IMR-90 (cell line): ENCODE measurements around the gene STAM. TPM values are rescaled to one million over a fixed set of nuclear protein-coding genes. Genes with fewer than 3 reads are reported as not detected.

ENCODE experiments used
- ATAC-seq: fragments of 200-7000 bp; cut with Tn5 transposase; 2 replicates; pipeline ENCODE4 v1.9.1; 2020; ENCODE audit warnings: low read depth, mild to moderate bottlenecking, moderate library complexity
- BruUV-seq: library from RNA; stranded (reverse); fragments of 400-500 nt; replicated peaks from 2 replicates; lab custom pipeline; 2021; lab: Mats Ljungman, UMichigan
- CTCF ChIA-PET: fragments of 300-600 bp; formaldehyde crosslinking; extraction: SDS; loops from one replicate; lab custom pipeline; 2021; ENCODE audit warnings: antibody characterized with exemption; lab: Yijun Ruan, JAX
- POLR2A ChIA-PET: fragments of 300-600 bp; sonication (Branson Sonifier 250); formaldehyde crosslinking; loops from one replicate; lab custom pipeline; 2022; ENCODE audit warnings: antibody characterized with exemption; ENCODE audit not compliant: unreplicated experiment; lab: Charles Lee
- DNase-seq: peaks from one replicate; pipeline ENCODE4 v3.0.0; 2013
- H2AFZ ChIP-seq: replicated peaks from 2 replicates; pipeline ENCODE3; 2013; ENCODE audit warnings: low read length, mild to moderate bottlenecking; ENCODE audit not compliant: poor library complexity
- H2AK5ac ChIP-seq: 2 replicates; pipeline ENCODE4 v1.6.1; 2013; ENCODE audit warnings: low read depth, low read length, inconsistent platforms
- H2AK9ac ChIP-seq: replicated peaks from 2 replicates; pipeline ENCODE3; 2013; ENCODE audit warnings: mild to moderate bottlenecking, low read depth, low read length, moderate library complexity; ENCODE audit not compliant: poor library complexity
- H2BK120ac ChIP-seq: 2 replicates; pipeline ENCODE4 v1.6.1; 2013; ENCODE audit warnings: low read depth, low read length, inconsistent platforms
- H2BK15ac ChIP-seq: 3 replicates; pipeline ENCODE4 v1.6.1; 2013; ENCODE audit warnings: low read depth, low read length, inconsistent platforms
- H2BK20ac ChIP-seq: 2 replicates; pipeline ENCODE4 v1.6.1; 2013; ENCODE audit warnings: low read depth, mild to moderate bottlenecking, inconsistent platforms, low read length, moderate library complexity
- H2BK5ac ChIP-seq: 2 replicates; pipeline ENCODE4 v1.6.1; 2013; ENCODE audit warnings: mild to moderate bottlenecking, low read depth, low read length, inconsistent platforms; ENCODE audit not compliant: poor library complexity, severe bottlenecking
- H3K14ac ChIP-seq: replicated peaks from 2 replicates; pipeline ENCODE4 v1.6.1; 2013; ENCODE audit warnings: low read depth, low read length, inconsistent platforms
- H3K18ac ChIP-seq: 2 replicates; pipeline ENCODE4 v1.6.1; 2013; ENCODE audit warnings: low read depth, low read length, control low read depth
- H3K23ac ChIP-seq: 2 replicates; pipeline ENCODE4 v1.6.1; 2013; ENCODE audit warnings: low read depth, low read length, inconsistent platforms
- H3K27ac ChIP-seq: 2 replicates; pipeline ENCODE4 v1.5.1; 2013; ENCODE audit warnings: mild to moderate bottlenecking, control low read depth, low read length; ENCODE audit not compliant: insufficient read depth
- H3K27me3 ChIP-seq: 2 replicates; pipeline ENCODE4 v1.6.1; 2013; ENCODE audit warnings: low read length; ENCODE audit not compliant: control insufficient read depth, insufficient read depth
- H3K36me3 ChIP-seq: 2 replicates; pipeline ENCODE4 v1.6.1; 2013; ENCODE audit warnings: low read length, mixed read lengths; ENCODE audit not compliant: control insufficient read depth, insufficient read depth
- H3K4ac ChIP-seq: 2 replicates; pipeline ENCODE4 v1.6.1; 2013; ENCODE audit warnings: low read depth, low read length, inconsistent platforms
- H3K4me1 ChIP-seq: 2 replicates; pipeline ENCODE4 v1.6.1; 2013; ENCODE audit warnings: low read length, mixed read lengths; ENCODE audit not compliant: control insufficient read depth, insufficient read depth
- H3K4me2 ChIP-seq: 2 replicates; pipeline ENCODE4 v1.6.1; 2013; ENCODE audit warnings: low read depth, mild to moderate bottlenecking, control low read depth, low read length, moderate library complexity
- H3K4me3 ChIP-seq: 2 replicates; pipeline ENCODE4 v1.5.1; 2013; ENCODE audit warnings: low read depth, mild to moderate bottlenecking, control low read depth, low read length, moderate library complexity; ENCODE audit not compliant: insufficient read depth
- H3K56ac ChIP-seq: 2 replicates; pipeline ENCODE4 v1.6.1; 2013; ENCODE audit warnings: low read length, inconsistent platforms; ENCODE audit not compliant: insufficient read depth; ENCODE audit errors: extremely low read depth
- H3K79me1 ChIP-seq, 2 experiments: 2 replicates each; pipeline ENCODE4 v1.6.1; 2013; ENCODE audit warnings: low read length in 2 of 2, inconsistent platforms in 1 of 2, low read depth in 1 of 2
- H3K9ac ChIP-seq: 2 replicates; pipeline ENCODE4 v1.6.1; 2013; ENCODE audit warnings: low read depth, low read length, control low read depth
- H3K9me1 ChIP-seq: 2 replicates; pipeline ENCODE4 v1.6.1; 2013; ENCODE audit warnings: low read length, inconsistent platforms; ENCODE audit not compliant: insufficient read depth
- H3K9me3 ChIP-seq: 2 replicates; pipeline ENCODE4 v1.6.1; 2013; ENCODE audit warnings: low read length; ENCODE audit not compliant: control insufficient read depth, insufficient read depth
- H4K20me1 ChIP-seq: 2 replicates; pipeline ENCODE4 v1.6.1; 2013; ENCODE audit warnings: low read length, inconsistent platforms; ENCODE audit not compliant: insufficient read depth
- H4K5ac ChIP-seq: 2 replicates; pipeline ENCODE4 v1.6.1; 2013; ENCODE audit warnings: mild to moderate bottlenecking, low read depth, low read length, control low read depth
- H4K8ac ChIP-seq, 2 experiments: 2 replicates each; pipeline ENCODE4 v1.6.1; 2013; ENCODE audit warnings: low read depth in 2 of 2, low read length in 2 of 2, control low read depth in 1 of 2, inconsistent platforms in 1 of 2
- H4K91ac ChIP-seq: 2 replicates; pipeline ENCODE4 v1.6.1; 2013; ENCODE audit warnings: low read depth, low read length, inconsistent platforms; ENCODE audit not compliant: insufficient read depth
- FOS ChIP-seq: fragments of 150-350 bp; IDR thresholded peaks from 2 replicates; pipeline ENCODE4 v1.6.1; 2016; ENCODE audit warnings: low read depth, low read length
- MXI1 ChIP-seq: IDR thresholded peaks from 2 replicates; pipeline ENCODE4 v1.6.1; 2012; ENCODE audit warnings: low read depth, mild to moderate bottlenecking, low read length, moderate library complexity, borderline replicate concordance
- NFE2L2 ChIP-seq: fragments of 150-350 bp; IDR thresholded peaks from 2 replicates; pipeline ENCODE4 v1.6.1; 2016; ENCODE audit warnings: low read depth, mild to moderate bottlenecking, low read length
- RFX5 ChIP-seq: IDR thresholded peaks from 2 replicates; pipeline ENCODE4 v1.8.0; 2012; ENCODE audit warnings: low read depth, mild to moderate bottlenecking, low read length, moderate library complexity
- SMC3 ChIP-seq: fragments of 150-350 bp; IDR thresholded peaks from 2 replicates; pipeline ENCODE4 v1.6.1; 2016; ENCODE audit warnings: low read depth, mild to moderate bottlenecking, antibody characterized with exemption, low read length, moderate library complexity
- WGBS, 2 experiments: methylation state at CpG; one replicate each; pipeline versions ENCODE4 v1.1.5 to v1.1.7; 2013; ENCODE audit warnings: missing lambda C conversion rate in 2 of 2; ENCODE audit not compliant: insufficient read length in 1 of 2; ENCODE audit errors: extremely low coverage in 2 of 2; 5-methylcytosine and 5-hydroxymethylcytosine counted together
- dilution Hi-C: fragments of 300-500 bp; cut with HindIII; formaldehyde crosslinking; loops from one replicate; pipeline ENCODE4 v1.14.3; 2018; ENCODE audit warnings: low sequenced_read_pairs; ENCODE audit not compliant: unreplicated experiment
- in situ Hi-C: fragments of 300-500 bp; cut with MboI; formaldehyde crosslinking; loops from 3 replicates; pipeline ENCODE4 v1.14.3; 2019; ENCODE audit warnings: low sequenced_read_pairs, inconsistent platforms, mixed read lengths
- intact Hi-C: fragments of 100-400 bp; cut with micrococcal nuclease; formaldehyde crosslinking; loops from 2 replicates; pipeline ENCODE4 v1.10.0; 2022
- polyA plus RNA-seq, 3 experiments: library from polyadenylated mRNA; depleted of rRNA; stranded (reverse); fragments of >200 nt; gene quantifications; 2 replicates each; pipeline ENCODE4 v1.2.3, GENCODE V29; 2012; ENCODE audit warnings: low replicate concordance in 1 of 3
- total RNA-seq: library from RNA; depleted of rRNA; stranded (reverse); fragments of >200 nt; gene quantifications from 2 replicates; pipeline ENCODE4 v1.2.3, GENCODE V29; 2012

STAM gene
- total and polyA plus RNA-seq, 2 of the 4 experiments (the other 2 are of a cell fraction) = 22.9 to 23.3 TPM

DNA sequence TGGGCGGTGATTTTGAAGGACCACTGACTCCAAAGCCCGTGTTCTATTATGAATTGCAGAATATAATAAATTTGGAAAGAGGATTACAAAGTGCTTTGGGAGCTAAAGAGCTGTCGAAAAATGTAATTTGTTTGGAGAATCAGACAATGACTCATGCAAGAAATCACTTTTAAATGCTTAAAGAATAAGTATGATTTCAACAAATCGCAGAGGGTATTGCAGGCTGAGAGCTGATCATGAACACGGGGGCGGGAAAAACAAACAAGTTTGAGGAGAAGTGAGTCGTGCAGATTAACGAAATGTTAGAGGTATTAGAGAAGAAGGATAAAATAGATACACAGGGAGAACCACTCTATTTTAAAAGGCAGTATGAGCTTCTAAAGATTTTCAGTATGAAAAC, 21.9 kb upstream of the STAM start:
- Histone ChIP-seq H3K27ac (no peak overlapping the region), H2AK9ac (no peak overlapping the region), H2BK20ac (no peak overlapping the region), H4K5ac (no peak overlapping the region), H3K4me2 (no peak overlapping the region), H2BK120ac (no peak overlapping the region), H3K27me3 (peaks cover 6% of the 10 kb centered on the region), H3K36me3 (no peaks in the 10 kb centered on the region), H3K79me1 (no peaks in the 10 kb centered on the region), H3K9ac (no peak overlapping the region), H4K20me1 (no peaks in the 10 kb centered on the region), H4K91ac (no peak overlapping the region), H3K4ac (no peak overlapping the region), H2BK15ac (no peak overlapping the region), H2BK5ac (no peak overlapping the region), H4K8ac (no peak overlapping the region), H3K56ac (no peak overlapping the region), H3K4me3 (no peak overlapping the region), H2AFZ (no peak overlapping the region), H3K23ac (no peak overlapping the region), H3K4me1 (no peaks in the 10 kb centered on the region), H3K18ac (no peak overlapping the region), H3K9me1 (no peaks in the 10 kb centered on the region), H3K14ac (no peak overlapping the region), H3K9me3 (0 out of 2 replicates have a peak, but pooled peaks cover 2% of the 10 kb centered on the region), H2AK5ac (no peak overlapping the region)
- in situ Hi-C loops = loop anchor here (25.0 kb wide), 1 partner anchor 785 kb away; no protein-coding TSS in a partner anchor
- TF ChIP-seq RFX5 = no peak
- TF ChIP-seq MXI1 = no peak
- TF ChIP-seq NFE2L2 = no peak
- TF ChIP-seq FOS = no peak
- TF ChIP-seq SMC3 = no peak
- no CpG with 5 or more reads among the region's 8 CpGs for WGBS, 2 experiments
- DNase-seq = peak; percentile 70
- dilution Hi-C loops = no loop called here
- no TSS peak for BruUV-seq
- ChIA-PET POLR2A (no interaction called here), CTCF (no interaction called here)
- intact Hi-C loops = no loop called here
- peak; percentile 3; the same call in 1 of the 2 replicates for ATAC-seq
